GM19099 (cell line): ENCODE results near the gene ITIH6.

Source experiments
- POLR2A ChIP-seq: IDR thresholded peaks from 3 replicates; pipeline ENCODE4 v1.6.1; 2011; ENCODE audit warnings: low read depth; ENCODE audit not compliant: insufficient read length; ENCODE audit errors: extremely low read depth

The ITIH6 gene

DNA sequence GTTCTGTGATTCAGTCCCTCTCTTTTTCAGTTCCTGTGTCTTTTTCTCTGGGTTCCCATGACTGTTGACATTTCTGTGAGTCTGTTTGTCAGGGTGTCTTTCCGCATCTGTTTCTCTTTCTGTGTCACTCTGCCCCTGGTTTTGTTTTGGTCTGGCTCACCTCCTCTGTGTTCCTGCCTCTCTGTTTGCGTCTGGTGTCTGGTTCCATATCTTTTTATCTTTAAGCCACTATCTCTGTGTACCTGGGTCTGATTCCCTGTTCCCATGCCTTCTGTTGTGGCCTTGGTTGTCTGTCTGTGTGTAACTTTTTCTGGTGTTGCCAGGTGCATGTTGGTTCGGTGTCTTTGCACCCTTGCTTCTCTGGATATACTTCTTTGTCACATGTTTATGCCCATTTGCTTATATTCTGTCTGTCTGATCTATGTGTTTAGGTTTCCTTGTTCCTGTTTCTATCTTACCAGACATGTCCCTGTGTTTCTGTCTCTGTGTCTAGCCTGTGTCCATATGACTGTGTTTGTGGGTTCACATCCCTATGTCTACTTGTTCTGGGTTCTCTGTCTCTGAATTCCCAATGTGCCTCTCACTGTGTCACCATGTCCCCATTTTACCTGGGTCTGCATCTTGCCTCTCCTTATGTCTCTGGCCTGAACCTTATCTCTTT lies 50.2 kb downstream of the ITIH6 start:
- TF ChIP-seq POLR2A = no peak

DNA sequence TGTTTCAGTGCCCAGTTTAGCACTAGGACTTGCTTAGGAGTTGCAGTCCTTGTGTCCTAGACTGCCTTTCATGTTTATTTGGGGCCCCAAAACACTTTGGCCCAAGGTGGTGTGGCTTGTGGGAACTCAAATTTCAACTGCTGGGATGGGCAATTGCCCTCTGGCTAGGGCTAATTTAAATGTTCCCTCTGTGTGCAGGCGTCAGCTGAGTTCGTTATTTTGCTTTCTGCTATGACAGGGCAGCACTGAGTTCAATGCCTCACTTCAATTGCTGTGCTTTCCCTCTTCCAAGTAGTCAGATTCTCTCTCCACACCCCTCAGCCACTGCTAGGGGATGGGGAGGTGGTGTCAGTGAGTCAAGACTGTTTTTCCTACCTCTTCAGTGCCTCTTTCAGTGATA lies 51.1 kb downstream of the ITIH6 start:
- TF ChIP-seq POLR2A = no peak

DNA sequence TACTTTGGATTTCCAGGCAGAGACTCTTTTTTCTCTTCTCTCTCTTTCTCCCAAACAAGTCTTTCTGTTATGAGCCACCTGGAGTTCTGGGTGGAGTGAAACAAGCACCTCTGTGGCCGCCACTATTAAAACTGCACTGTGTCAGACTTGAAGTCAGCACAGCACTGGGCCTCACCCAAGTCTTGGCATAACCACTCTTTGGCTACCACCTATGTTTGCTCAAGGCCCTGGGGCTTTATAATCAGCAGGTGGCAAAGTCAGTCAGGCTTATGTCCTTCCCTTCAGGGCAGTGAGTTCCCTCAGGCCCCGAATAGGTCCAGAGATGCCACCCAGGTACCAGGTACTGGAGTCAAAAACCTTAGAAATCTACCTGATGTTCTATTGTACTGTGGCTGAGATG lies 52.4 kb downstream of the ITIH6 start:
- TF ChIP-seq POLR2A = no peak

DNA sequence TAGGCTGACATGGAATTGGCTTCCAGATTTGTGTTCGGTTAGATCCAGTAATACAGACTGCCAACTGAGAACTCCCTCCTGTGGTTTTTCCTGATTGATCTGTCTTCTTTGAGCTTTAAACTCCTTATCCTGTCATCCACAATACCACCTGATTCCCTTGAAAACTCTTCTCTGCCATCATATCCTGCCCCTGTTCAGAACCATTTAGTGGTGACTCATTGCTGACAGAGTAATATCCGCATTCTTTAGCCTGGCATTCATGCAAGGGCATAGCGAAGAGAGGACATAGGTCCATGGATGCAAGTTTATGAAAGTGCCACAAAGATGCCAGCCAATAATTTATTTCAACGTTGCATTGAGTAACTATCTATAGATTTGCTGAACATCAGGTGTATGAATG lies 76.6 kb downstream of the ITIH6 start:
- no peak for TF ChIP-seq POLR2A

DNA sequence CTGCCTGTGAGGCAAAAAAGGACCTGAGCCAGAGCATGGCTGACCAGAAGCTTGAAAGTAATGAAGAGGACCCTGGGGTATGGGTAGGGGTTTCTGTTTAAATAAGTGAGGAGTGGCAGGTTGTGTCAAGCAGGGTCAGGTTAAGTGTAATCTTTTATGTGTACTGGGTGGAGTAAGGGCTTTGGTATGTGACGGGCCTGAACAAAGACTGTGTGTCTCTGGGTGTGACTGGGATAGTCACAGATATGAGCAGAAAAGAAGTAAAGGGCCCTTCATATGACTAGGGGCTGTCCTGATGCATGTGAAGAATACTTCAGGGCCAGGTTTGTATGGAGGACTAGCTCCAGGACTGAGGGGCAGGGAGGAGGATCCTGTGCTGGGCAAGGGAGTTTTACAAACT lies 82.4 kb downstream of the ITIH6 start:
- TF ChIP-seq POLR2A = no peak

DNA sequence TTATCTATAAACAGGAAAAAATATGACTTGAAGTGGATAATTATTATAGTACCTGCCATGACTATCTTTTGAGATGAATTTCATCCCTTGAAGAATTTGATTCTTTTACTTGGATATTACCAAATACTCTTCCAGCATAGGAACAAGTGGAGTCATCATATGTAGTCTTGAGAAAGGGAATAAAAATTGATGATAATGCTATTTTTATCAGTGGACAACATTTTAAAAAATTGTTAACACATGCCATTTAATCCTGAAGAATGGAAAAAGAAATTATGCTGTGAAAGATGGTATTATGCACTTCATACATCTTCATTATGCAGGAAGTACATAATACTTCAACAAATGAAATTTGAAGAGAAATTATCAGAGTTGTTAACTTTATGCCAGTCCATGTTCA lies 83.6 kb downstream of the ITIH6 start:
- no peak for TF ChIP-seq POLR2A

DNA sequence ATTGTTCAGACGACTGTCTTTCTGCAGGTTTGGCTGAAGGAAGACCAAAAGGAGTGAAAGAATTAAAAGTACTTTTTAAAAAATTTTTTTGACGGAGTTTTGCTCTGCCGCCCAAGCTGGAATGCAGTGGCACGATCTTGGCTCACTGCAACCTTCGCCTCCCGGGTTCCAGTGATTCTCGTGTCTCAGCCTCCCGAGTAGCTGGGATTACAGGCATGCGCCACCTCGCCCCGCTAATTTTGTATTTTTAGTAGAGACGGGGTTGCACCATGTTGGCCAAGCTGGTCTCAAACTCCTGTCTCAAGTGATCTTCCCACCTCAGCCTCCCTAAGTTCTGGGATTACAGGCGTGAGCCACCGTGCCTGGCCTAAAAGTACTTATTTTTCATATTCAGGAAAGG lies 86.3 kb downstream of the ITIH6 start:
- no peak for TF ChIP-seq POLR2A

DNA sequence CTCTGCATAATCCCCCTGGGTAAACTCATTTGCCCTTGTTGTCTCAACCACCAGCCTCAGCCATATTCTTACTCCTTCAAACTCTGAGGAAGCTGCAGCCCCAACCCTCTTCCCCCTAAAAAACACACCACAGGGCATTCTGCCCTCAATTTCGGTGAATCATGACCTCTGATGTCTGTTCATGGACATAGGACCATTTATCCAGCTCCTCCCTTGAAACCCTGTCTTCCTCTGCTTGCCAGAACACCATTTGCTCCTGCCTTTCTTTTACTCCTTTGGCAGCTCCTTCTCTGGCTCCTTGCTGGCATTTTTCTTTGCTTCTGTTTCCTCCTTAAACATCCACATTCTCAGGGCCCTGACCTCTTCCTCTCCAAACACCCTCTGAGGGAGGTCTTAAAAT lies 87.1 kb downstream of the ITIH6 start:
- TF ChIP-seq POLR2A = no peak

DNA sequence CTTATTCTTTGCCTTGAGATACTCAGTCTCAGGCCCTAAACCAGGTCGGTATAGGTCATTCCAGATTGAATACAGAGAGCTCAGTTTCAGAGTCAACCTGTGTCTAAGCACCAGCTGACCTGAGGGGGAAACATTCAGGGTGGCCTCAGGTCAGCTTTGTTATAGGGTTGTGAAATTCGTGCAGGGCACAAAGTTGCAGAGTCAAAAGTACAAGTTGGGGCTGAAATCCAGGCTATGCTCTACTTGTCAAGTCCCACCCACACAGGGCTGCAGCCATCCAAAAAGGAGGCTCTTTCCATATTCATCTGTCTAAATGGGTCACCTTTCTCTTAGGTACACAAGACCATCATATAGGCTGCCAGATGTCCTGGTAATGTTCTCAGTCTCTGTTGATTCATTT lies 89.7 kb downstream of the ITIH6 start:
- no peak for TF ChIP-seq POLR2A
